ENCODE data around the gene DGCR6L.
"Not testable (repeated sequence)": the region's sequence is repeated elsewhere in the genome, so short reads cannot be mapped to it uniquely, and the experiment has no call there.

Gene DGCR6L

DNA sequence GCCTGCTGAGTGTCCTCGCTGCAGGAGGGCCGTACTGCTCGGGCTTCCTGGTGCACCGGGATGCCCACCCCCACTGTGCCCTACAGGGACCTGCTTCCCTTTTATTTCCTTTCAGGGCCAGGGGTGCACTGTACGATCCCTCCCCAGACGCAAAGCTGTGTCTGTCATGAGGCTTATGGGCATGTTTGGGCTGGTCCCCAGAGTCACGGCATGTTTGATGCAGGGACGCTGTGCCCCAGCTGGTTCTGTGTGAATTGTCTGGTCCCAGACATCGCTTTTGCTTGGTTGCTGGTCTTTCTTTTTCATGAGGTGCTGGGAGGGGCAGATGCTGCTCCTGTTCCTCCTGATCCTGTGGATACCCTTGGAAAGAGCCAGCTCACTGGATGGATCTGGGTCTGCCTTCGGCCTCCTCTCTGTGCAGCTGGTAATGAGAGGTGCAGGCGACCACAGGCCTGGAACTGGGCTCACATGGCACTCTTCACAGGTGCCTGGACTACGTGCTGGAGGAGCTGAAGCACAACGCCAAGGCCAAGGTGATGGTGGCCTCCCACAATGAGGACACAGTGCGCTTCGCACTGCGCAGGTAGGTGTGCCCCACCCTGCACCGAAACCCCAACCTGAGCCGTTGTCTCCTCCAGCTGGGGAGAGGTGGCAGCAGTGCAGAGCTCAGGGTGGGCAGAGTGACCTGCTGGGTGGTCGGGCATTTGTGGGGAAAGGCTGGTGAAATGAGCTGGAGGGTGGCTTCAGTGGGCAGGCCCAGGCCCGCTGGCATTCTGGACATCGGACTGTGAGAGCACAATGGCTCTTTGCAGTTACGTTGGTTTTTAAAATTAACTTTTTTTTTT lies 10.8 kb downstream of the DGCR6L start:
- DNase-seq (ENCODE audit: low read depth in 2 of 2): not testable (repeated sequence)

DNA sequence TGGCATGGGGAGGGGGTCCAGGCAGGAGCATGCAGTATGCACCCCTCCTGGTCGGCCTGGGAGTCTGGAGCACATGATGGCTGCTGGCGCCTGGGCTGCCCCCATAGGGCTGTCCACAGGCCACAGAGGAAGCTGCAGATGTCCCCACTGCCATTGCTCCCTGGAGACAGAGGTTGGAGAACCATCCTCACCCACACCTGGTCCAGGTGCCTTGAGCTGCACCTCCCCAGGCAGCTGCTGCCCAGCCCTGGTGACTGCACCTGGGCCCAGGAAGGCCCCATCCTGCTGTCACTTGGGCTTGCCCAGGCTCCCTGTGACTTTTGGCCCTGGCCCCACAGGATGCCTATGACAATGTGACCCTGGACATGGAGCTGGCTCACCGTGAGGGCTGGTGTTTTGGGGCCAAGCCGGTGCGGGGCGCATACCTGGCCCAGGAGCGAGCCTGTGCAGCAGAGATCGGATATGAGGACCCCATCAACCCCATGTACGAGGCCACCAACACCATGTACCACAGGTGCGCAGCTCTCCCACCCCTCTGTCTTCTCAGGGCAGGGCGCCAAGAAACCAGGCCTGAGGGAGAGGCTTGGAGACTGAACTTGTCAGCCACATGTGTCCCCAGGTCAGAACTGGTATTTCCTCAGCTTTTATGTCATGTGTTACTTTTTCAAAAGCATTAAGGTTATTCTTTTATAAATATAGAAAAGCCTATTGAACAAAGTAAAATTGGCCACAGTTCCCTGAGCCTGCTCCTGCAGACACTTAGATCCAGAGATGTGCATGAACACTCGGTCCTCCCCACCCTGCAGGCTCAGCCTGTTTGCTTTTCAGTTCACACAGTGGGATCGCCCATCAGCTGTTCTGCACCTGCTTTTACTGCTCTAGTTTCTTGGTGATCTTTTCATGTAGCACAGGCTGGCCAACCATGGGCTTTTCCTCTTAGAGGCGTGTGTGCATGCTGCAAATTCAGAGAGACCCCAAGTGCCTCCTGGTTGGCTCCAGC lies 12.1 kb downstream of the DGCR6L start:
- not testable (repeated sequence) for DNase-seq (ENCODE audit: low read depth in 2 of 2)

DNA sequence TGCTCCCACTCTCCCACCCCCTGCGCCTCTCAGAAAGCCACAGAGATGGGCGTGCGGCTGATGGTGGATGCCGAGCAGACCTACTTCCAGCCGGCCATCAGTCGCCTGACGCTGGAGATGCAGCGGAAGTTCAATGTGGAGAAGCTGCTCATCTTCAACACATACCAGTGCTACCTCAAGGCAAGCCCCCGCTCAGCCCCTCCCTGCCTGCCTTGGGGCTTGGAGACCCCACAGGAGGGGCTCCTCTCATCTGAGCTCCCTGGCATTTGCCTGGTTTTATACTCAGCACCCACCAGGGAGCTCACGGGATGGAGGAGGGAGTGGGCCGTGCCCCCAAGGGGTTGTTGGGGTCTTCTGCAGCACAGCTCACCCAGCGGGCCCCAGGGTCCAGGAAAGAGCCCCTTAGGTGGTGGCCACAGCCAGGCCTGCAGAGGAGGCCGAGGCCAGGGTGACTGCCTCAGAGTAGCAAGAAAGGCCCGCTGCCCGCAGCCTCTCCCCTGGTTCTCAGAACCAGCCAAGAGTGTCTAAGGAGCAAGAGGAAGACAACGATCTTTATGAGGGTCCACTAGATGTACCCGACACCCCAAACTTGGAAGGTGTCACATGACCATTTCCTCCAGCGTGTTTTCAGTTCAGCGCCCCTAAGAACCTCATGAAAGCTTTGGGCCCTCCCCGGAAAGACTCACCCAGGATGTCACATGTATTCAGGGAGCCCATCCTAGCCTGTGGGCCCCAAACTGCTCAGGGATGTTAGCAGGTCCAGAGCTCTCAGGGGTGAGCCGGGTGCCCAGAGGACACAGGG lies 13.0 kb downstream of the DGCR6L start:
- not testable (repeated sequence) for DNase-seq (ENCODE audit: low read depth in 2 of 2)

DNA sequence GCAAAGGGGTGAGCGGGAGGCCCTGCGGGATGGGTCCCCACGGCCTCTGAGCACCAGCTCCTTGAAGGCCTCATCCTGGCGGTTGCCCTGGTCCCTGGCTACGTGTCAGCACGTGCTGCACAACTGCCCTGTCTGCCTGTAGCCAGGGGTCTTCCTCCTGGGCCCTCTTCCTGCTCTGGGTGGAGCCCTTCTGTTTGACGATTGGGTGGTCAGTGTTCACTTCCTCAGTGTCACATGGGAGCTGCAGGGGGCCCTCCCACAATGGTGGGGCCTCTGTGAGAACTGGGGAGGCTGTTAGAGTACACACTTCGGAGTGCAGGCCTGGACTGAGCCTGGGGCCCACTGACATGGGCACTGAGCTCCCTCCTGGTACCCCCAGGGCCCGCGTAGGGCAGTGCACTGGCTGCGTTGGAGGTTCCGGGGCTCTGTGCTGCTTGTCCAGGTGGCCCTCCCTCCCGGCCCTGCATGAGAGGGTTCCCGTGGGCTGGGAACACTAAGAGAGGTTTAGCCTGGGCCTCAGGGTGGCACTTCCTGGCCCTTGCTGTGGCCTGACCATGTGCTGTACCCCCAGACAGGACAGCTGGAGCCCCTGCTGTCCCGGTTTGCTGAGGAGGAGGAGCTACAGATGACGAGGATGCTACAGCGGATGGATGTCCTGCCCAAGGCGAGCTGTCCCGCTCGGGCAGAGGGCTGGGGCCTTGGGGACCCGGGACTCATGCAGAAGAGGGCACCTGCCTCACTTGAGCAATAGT lies 13.8 kb downstream of the DGCR6L start:
- no peak for DNase-seq (ENCODE audit: low read depth in 2 of 2)

DNA sequence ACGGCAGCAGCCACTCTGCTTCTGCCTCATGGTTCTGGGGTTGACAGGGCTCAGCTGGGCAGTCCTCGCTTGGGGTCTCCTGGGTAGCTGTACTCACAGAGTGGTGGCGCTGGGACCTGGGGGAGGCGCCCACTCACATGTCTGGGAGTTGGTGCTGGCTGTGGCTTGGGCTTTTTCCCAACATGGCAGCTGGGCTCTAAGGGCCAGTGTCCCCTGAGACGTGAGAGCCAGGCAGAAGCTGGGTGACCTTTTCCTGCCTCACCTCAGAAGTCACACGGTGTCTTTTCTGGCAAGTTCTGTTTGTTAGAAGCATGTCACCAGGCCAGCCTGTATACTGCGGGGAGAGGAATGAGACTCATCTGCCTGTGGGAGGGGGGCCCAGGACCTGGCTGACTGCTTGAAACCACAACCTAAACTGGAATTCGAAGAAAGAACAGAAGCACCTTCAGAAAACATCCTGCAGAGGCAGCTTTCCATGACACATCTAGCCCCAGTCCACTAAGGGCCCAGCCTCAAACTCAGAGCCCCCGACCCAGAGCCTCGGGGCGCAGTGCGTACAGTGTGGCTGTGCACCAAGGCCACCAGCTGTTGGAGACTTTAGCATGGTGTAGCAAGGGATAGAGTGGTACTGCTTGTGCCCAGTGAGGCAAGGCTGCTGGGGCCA lies 14.5 kb downstream of the DGCR6L start:
- not testable (repeated sequence) for DNase-seq (ENCODE audit: low read depth in 2 of 2)

DNA sequence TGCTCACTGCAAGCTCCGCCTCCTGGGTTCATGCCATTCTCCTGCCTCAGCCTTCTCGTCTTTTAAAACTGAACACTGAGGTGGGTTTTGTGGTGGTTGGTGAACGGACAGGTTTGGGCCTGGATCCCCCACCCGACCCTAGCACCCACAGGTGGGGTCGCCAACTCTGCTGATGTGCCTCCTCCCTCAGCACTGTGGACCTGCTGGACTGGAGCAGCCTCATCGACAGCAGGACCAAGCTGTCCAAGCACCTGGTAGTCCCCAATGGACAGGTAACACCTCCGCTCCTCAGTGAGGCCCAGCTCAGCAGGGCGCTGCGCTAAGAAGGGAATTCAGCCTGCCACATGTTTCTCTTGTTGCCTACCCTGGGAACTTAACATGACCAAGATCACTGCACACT lies 15.2 kb downstream of the DGCR6L start:
- DNase-seq (ENCODE audit: low read depth in 2 of 2): no peak

DNA sequence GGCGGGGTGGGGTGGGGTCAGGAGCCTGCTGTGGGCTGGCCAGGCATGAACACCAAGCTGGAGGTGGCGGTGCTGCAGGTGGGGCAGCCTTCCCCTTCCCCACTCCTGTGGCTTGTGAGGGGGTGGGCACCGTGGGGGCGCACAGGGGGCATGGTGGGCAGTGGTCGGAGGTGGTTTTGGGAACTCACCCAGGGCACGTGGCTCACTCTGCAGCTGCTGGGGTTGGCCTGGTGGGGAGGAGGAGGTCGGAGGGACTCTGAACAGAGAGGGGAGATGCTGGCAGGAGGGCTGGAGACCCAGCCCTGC lies 16.7 kb downstream of the DGCR6L start:
- DNase-seq (ENCODE audit: low read depth in 2 of 2): not testable (repeated sequence)

DNA sequence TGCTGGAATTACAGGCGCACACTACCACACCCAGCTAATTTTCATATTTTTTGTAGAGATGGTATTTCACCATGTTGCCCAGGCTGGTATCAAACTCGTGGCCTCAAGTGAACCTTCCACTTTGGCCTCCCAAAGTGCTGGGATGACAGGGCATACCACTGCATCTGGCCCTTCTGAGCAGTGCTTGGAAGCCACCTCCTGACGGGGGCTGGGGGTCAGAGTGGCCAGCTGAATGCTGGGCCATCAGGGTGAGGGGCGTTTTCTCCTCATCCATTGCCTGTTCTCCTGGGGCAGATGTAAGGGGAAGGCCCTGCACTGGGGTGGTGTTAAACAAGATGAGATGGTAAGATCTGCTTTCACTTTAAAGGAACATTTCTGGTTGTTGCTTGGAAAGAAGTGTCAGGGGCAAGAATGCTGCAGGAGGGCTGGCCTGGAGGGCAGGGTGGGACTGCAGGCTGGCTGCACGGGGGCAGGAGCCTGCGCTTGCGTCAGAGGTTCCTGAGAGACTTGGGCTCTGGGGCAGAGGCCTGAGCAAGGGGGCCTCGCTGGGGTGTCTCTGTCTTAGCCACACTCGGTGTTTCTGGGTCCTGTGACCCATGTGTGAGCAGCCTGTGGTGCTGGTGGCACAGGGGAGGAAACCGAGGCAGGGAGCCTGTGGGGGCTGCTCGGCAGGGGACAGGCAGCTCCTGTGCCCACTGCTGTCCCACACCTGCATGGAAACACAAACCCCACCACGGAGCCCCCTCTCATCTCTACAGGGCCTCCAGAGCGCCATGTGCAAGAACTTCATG lies 17.2 kb downstream of the DGCR6L start:
- no peak for DNase-seq (ENCODE audit: low read depth in 2 of 2)

DNA sequence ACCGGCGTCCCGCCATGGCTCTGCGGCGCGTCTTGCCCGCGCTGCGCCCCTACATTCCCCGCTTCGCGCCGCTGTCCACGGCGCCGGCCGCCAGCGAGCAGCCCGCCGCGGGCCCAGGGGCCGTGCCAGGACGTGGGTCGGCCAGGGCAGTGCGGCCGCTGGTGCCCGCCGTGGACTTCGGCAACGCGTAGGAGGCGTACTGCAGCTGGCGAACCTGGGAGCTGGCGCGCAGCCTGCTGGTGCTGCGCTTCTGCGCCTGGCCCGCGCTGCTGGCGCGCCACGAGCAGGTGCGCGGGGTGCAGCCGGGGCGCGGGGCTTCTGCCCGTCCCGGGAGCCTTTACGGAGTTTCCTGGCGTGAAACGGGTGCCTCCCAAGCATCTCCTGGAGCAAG lies 20.1 kb downstream of the DGCR6L start:
- DNase-seq (ENCODE audit: low read depth in 2 of 2): no peak

DNA sequence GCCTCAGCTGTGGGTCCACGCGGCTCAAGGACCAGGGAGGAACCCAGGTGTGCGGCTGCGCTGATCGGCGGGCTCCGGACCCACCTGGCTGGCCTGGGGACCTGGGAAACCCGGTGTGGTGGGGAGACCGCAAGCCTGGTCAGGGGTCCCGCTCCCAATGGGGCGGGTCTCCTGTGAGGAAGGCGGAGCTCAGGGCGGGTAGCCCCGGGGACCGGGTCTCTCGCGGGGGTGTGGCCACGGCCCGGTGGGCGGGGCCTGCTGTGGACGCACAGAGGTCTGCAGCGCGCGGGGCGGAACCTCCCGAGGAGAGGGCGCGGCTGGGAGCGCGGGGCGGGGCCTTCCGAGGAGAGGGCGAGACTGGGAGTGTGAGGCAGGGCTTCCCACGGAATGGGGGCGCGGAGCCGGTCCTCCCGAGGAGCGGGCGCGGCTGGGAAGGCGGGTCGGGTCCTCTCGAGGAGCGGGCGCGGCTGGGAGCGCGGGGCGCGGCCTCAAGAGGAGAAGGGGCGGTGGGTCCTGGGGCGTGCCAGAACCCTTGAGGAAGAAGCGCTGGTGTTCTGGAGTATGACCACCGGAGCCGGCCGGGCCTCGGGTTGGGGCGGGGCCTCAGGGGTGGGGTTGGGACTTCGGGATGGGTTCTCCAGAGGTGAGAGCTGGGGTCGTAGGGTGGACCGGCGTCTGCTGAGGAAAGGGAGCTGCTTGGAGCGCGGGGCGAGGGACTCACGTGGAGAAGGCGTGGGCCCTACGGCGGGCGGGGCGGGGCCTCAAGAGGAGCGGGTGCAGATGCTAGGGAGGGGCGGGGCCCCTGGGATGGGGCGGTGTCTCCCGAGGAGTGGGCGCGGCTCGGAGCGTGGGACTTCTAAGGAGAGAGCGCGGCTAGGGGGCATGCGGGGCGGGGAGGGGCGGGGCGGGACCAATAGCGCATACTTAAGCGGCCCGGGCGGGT lies 20.8 kb downstream of the DGCR6L start:
- peak; percentile 72 to 77 for DNase-seq (ENCODE audit: low read depth in 2 of 2)

DNA sequence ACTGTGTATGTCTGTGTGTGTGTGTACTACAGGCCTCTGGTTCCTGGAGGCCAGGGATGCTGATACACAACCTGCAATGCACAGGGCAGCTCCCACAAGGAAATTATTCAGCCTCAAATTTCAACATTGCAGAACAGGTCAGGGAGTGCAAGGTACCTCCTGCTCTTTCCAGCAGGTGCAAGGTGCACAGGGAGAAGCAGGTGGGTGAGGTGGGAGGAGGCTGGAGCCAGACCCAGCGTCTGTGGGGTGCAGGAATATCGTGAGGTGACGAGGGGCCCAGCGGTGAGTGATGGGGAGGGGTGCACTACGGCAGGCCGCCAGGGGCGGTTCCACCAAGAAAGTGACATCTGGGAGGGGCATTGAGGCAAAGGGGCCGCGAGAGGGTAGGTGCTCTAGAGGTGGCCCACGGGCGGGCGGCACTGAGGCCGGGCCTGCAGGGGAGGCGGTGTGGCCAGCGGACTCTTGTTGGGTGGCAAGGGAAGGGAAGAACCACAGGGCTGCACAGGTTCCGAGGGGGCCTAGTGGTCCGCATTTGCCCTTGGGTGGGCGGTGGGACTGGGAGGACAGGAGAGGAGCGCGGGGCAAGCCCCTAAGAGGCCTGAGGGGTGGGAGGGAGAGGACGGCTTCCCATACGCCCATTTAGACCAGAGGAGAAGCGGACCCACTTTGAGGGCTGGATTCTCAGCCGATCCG lies 21.6 kb downstream of the DGCR6L start:
- no peak for DNase-seq (ENCODE audit: low read depth in 2 of 2)

DNA sequence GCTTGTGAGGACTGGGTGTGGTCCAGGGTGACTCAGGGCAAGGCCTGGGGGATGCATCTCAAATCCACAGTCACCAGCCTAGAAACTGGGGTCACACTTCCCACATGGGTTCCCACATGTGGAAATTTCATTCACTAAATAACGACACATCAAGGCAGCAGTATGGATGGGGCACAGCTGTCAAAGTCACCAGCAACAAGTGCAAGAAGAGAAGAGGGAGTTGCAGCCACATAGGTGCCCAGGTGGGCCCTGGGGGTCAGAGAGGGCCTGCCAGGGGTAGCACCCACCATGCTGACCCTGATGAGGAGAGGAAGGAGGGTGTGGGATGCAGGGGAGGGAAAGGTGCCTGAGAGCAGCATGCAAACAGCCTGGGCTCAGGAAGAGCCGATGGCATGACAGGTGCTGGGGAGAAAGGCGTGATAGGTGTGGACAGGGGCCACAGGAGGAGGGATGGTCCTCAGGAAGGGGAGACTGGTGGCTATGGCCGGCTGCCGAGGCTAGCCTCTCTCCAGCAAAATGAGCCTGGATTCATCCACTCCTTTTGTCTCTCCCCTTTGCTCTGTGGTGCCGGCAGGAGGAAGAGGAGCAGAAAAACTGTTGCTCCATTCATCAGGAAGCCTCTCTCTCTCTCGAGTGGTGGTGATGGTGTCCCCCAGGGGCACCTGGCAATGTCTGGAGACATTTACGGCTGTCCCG lies 22.3 kb downstream of the DGCR6L start:
- DNase-seq (ENCODE audit: low read depth in 2 of 2): no peak

DNA sequence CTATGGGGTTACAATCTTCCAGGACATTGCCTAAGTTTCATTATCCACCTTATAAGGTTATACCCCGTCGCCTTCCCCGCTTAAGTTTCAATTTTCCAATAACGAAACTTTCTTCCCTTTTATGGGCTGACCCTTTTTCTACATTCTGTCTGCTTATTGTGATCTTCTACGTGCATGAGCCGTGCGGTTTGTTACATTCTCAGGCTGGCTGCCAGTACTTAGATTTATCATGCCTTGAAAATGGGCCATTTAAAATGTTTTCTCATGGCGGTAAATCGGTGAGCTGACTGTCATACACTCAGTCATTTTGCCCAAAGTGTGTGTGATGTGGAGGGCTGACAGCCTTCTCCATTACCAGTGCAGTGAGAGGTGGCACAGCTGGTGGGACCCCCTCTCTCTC lies 23.3 kb downstream of the DGCR6L start:
- no peak for DNase-seq (ENCODE audit: low read depth in 2 of 2)

DNA sequence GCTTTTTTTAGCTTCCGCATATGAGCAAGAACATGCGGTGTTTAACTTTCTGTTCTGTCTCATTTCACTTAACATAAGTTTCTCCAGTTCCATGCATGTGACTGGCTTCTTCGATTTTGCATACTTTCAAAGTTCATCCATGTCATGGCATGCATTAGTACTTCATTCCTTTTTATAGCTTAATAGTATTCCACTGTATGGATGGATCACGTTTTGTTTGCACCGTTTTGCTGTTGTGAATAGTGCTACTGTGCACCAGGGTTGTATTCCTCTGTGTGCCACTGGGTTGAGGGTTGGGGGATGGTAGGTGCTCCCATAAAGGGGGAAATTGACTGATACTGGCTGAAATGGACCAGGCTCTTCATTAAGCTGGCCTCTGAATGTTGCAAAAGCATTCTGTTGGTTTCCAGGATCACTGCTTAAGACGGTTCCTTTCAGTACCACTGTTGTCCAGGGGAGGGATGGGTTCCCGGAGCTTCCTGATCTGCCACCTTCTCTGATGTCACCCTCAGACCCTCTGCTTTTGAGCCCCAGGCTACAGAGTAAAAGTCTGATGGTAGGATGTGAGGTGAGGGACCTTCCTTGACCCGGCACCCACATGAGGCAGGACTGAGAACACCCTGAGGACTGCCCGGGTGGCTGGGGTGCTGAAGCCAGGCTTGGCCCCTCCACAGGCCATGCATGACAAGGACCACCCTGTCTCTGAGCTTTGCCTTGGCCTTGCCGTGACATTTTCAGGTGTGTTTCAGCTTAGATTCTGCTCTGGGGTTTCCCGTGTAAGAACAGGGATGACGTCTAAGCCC lies 24.4 kb downstream of the DGCR6L start:
- no peak for DNase-seq (ENCODE audit: low read depth in 2 of 2)

DNA sequence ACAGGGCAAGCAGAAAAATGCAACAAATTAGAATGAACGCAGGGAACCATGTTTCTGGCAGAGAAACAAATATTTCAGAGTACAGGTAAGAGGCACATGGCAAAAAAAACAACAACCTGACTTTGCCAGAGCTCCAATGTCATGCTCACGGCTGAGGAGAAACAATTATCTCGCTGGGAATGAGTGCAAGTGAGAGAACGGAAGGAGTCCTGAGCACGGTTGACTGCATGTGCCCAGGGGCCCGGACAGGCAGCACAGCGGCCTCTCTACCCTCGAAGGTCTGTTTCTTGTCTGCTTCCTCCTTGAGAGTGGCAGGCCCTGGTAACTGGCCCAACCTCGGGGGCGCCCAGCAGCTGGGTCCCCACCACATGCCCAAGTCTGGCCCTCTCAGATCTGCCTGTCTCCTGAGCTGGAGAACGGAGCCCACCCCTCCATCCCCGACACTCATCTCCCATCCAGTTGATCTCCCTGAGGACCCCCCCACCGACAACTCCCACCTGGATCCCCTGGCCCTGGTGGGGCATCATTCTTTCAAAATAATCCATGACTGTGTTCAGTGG lies 27.1 kb downstream of the DGCR6L start:
- no peak for DNase-seq (ENCODE audit: low read depth in 2 of 2)

DNA sequence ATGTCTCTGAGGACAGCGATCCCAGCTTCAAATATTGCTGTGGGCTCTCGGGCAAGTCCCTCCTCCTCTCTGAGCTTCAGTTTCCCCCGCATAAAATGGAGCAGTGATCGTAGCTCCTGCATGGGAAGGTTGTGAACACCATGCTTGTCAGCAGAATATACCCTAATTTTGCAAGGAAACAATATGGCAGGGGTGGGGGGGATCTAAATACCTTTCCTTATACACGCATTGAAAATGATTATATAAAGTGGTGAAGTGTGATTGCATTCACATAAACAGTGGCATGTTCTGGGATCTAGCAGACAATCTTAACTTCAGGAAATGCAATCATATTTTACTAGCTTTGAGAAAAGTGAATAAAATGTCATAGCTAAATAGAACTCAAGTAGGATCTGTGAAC lies 27.8 kb downstream of the DGCR6L start:
- DNase-seq (ENCODE audit: low read depth in 2 of 2): no peak

Measured in stimulated activated CD8-positive, alpha-beta memory T cell treated with anti-CD3 and anti-CD28 coated beads, Interleukin-7, amount 100 ng/mL, for 1 hour (primary cell).